Superior temporal gyrus (tissue), 1 donor: ENCODE data around the gene IGSF21.

Experiments
- DNase-seq: peaks from one replicate; pipeline ENCODE4 v3.0.0-alpha.2; 2016; ENCODE audit errors: extremely low spot score

Gene IGSF21

GRCh38 chr1:18119289-18119688 lies 11.7 kb downstream of the IGSF21 start:
- no peak for DNase-seq

DNA sequence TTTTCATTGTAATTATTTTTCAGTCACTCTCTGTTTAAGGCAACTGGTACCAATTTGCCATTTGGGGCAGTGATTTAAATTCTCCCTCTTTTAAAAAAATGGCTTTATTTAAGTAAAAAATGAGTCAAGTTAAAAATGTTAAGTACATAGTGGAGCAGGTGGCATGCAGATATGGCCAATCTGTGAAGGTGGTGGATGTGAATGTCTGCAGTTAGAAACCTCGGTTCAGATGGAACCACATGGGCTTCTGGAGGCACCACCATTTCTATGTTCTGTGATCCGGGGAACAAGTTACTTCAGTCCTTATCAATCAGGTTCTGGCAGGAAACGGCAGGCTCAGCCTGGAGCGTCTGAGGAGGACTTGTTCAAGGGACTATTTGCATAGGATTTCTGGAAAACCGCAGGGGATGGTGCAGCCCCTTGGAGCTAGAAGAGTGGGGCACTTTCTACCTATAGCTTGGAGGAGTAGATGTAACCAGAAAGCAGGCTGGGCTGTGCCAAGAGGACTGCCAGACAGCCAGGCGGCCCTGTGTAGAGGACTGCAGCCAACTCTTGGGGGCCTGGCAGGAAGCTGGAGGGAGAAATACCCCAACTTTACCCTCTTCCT lies 12.3 kb downstream of the IGSF21 start:
- no peak for DNase-seq

- no peak for DNase-seq
These were observed 13.0 kb downstream of the IGSF21 start for GRCh38 chr1:18120638-18121037.

- DNase-seq, result no peak
These were observed 13.6 kb downstream of the IGSF21 start for GRCh38 chr1:18121072-18121820.

- no peak for DNase-seq
These were observed 15.9 kb downstream of the IGSF21 start for GRCh38 chr1:18123467-18123992.

DNA sequence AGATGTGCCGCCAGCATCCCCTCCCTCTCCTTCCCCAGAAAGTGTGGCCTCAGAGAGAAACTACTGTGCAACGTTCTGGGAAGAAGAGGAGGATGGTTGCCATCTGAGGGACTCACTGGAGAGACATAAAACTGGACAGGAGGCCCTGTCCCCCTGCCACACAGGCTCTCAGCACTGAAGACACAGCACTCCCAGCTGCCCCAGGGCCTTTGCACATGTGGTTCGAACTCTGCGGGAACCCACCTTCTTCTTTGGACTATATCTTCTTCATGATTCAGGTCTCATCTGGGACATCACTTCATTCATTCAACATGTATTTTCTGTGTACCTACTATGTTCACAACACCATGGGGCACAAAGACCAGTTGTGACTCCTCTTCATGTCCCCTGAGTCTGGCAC lies 17.4 kb downstream of the IGSF21 start:
- no peak for DNase-seq

DNA sequence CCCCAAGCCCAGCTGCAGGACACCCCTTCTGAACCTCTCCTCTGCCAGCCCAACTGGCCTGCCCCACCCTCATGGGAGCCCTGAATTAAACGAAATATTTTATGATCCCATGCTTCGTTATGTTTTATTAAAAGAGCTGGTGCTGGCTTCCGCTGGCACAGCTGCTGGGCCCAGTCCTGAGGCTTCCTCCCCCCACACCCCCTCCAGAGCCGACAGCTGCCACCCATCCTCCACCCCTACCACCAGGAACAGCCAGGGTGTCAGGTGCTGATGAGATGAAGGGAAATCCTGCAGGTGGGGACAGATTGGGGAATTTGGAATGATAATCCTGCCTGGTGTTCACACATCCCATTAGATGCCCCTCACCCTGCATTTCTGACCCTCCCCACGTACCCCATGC lies 19.0 kb downstream of the IGSF21 start:
- DNase-seq, result no peak

- no peak for DNase-seq
These were observed 20.7 kb downstream of the IGSF21 start for GRCh38 chr1:18128298-18128697.

DNA sequence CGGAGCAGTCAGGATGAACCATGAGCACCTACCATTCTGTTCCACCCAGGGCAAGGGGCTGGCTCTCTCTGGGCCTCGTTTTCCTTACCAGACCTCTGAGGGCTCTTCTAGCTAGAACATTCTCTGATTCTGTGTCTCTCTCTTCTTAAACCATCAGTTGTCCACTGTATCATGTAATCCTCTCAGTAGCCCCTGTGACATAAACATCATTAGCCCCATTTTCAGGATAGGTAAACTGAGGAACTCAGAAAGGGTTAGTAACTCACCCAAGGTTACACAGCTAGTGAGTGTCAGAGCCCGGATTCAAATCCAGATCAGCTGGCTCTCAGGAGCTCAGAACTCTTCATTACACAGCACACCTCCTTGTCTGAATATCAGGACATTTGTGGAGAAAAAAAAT lies 22.8 kb downstream of the IGSF21 start:
- DNase-seq, result no peak

GRCh38 chr1:18132022-18132710 lies 24.6 kb downstream of the IGSF21 start:
- no peak for DNase-seq

- no peak for DNase-seq
These were observed 25.3 kb downstream of the IGSF21 start for GRCh38 chr1:18132711-18133541.

- DNase-seq, result no peak
These were observed 26.9 kb downstream of the IGSF21 start for GRCh38 chr1:18134324-18135046.

DNA sequence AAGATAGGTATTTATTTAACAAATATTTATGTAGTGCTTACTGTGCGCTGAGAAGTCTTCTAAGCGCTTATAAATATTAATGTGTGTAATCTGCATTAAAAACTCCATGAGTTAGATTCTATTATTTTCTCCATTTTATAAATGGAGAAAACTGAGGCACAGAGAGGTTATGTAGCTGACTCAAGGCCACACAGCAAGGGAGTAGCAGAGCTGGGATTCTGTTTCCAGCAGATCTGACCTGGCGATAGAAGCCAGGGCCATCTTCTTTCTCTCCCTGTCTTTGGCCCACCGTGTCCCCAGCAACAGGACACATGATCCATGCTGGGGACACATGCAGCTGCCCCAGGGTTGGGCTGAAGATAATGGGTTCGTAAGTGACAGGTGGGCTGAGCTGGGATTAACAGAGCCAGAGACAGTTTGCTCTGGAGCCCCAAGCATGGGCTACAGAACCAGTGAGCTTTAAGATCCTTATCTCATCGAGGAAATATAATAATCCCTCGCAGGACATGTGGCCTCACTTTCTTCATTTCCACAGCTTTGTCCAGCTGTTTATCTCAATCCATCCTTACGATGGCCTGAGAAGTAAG lies 30.3 kb downstream of the IGSF21 start:
- no peak for DNase-seq

DNA sequence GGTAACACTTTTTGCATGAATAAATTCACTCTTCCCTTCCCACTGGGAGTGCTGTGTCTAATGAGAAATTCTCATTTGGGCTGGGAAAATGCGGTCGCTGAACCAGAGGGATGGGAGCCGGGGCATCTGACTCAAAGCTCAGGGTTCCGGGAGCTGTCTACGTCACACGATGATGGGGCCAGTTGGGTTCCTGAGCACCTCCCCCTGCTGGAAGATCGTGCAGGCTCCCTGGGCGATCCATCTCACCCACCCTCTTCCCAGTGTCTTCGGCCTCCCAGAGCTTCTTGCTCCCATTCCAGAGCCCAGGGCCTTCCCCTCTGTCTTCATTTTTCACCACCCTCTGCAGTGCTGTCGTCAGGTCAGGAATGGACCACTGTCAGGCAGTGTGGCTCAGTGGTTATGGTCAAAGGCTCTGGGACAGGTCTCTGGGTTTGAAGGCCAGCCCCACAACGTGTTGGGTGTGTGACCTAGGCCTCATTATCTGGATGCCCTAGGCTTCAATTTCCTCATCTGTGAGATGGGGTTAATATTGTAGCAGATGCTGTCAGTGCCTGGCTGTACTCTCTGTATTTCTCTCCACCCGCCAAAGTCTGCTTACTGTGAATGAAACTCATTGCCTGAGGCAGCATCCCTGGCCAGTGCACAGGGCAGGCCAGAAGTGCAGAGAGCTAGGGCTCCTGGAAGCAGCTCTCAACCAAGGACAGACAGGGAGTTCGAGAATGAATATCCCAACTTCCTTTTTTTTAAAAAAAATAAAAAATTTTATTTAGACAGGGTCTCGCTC lies 31.8 kb downstream of the IGSF21 start:
- no peak for DNase-seq

GRCh38 chr1:18140411-18140810 lies 32.8 kb downstream of the IGSF21 start:
- DNase-seq, result no peak

- no peak for DNase-seq
These were observed 34.1 kb downstream of the IGSF21 start for GRCh38 chr1:18141661-18142060.

DNA sequence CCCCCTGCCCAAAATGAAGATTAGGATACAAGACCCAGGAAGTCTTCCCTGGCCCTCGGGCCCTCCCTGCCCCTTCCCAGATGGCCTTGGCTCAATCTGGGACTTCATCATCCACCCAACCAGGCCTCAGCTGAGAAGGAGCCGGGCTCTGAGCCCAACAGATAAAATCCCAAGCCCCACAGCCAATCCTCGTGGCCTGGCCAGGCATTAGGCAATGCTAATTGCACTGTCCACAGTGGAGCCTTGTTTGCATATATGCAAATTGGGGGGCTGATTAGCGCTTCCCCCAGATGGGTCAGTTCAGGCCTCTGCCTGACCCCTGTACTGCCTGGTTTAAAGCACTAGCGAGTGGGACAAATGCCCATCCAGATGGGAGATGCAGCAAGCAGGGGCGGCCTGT lies 34.9 kb downstream of the IGSF21 start:
- DNase-seq, result no peak

DNA sequence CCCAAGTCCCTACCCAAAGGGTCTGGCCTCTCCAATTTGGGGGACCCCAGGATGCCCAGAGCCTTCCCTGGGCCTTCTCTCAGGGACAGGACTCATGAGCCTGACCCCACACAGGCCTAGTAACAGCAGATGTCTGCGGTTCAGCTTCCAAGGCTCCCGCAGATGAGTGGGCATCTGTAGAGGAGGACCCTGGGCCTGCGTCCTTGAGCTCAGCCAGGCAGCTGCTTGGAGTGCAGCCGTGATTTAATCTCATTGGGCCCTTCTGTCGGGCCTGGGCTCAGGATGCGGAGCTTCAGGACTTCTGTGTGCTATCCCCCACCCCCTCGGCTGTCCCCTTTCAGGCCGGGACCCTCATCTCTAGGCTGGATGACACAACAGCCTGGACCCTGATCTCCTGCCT lies 35.4 kb downstream of the IGSF21 start:
- no peak for DNase-seq

GRCh38 chr1:18144062-18144461 lies 36.5 kb downstream of the IGSF21 start:
- DNase-seq, result no peak
